ENCODE results near the gene SCGB2A2.

Gene SCGB2A2

DNA sequence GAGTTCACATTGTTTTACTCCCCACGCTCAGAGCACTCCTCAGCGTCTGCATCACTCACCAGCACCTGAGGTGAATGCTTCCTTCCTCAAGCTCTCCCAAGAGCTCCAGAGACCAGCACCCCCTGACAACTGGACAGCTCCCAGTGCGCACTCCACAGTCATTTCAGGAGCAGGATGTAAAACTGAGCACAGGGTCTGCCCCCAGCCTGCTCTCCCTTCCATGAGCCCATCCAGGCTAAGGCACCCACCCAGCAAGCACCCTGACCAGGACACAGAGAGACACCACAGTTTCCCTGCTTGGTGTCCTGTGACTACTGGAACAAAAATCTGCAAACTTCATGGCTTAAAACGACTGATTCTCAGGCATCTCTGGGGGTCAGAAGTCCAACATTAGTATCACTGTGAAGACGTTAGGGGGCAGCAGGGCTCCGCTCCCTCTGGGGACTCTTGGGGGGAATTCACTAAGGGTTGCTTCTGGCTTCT, 24.6 kb upstream of the SCGB2A2 start:
- TF ChIP-seq CTCF (IDR thresholded peaks at IDR 0.05; ENCODE audit: low read length) (peak; percentile 19), EZH2phosphoT487 (IDR thresholded peaks at IDR 0.05; ENCODE audit: low read length) (no peak)
- DNase-seq, result no peak
- Histone ChIP-seq H2AFZ (ENCODE audit: low read length) (no peak overlapping the region), H3F3A (ENCODE audit: insufficient read depth, low read length) (no peaks in the 10 kb centered on the region), H3K79me2 (ENCODE audit: low read length) (no peaks in the 10 kb centered on the region), H4K20me1 (ENCODE audit: insufficient read depth, low read length) (no peaks in the 10 kb centered on the region), H3K27ac (ENCODE audit: low read length) (no peak overlapping the region), H3K36me3 (replicated peaks; ENCODE audit: insufficient read depth, low read length) (no peaks in the 10 kb centered on the region), H3K9me2 (replicated peaks; ENCODE audit: insufficient read depth, low read length) (no peaks in the 10 kb centered on the region), H3K4me2 (ENCODE audit: low read depth, low read length) (no peak overlapping the region), H3K4me3 (ENCODE audit: low read length) (no peak overlapping the region), H3K9me3 (replicated peaks; ENCODE audit: insufficient read depth, low read length) (no peaks in the 10 kb centered on the region), H3K27me3 (replicated peaks; ENCODE audit: insufficient read depth, low read length) (no peaks in the 10 kb centered on the region), H3K9ac (ENCODE audit: low read length) (no peak overlapping the region), H3K4me1 (ENCODE audit: low read length) (0 out of 2 replicates have a peak, but pooled peaks cover 3% of the 10 kb centered on the region)

DNA sequence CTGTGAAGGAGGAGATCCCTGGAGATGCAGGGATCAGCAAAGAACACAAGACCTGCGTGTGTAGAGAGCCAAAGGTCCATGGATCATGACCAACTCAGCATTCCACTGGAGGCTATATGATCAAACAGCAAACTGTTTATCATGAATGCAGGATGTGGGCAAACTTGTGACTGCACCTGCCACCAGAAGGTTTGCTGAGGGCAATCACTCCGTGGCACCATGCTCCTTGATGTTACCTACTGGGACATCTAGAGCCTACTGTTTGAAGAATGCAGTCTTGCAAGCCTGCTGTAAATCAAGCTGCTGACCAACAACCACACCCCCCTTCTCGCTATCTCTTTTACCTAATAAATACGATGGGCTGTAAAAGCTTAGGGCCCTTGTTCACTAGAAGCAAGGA, 18.3 kb upstream of the SCGB2A2 start:
- Histone ChIP-seq H3K9me3 (replicated peaks; ENCODE audit: insufficient read depth, low read length) (no peaks in the 10 kb centered on the region), H3K79me2 (ENCODE audit: low read length) (no peaks in the 10 kb centered on the region)

GRCh38 chr11:62253999-62254542, 15.9 kb upstream of the SCGB2A2 start:
- no peaks in the 10 kb centered on the region for H3K9me3 ChIP-seq (replicated peaks; ENCODE audit: insufficient read depth, low read length)
- TF ChIP-seq CTCF (IDR thresholded peaks at IDR 0.05; ENCODE audit: low read length) (no peak), EZH2 (optimal IDR thresholded peaks at IDR 0.05; ENCODE audit: low read depth, low read length) (no peak), EZH2phosphoT487 (IDR thresholded peaks at IDR 0.05; ENCODE audit: low read length) (no peak)

More for the DNA sequence above, 18.3 kb upstream of the SCGB2A2 start:
- no peaks in the 10 kb centered on the region for H3K36me3 ChIP-seq (replicated peaks; ENCODE audit: insufficient read depth, low read length)
- TF ChIP-seq EZH2phosphoT487 (IDR thresholded peaks at IDR 0.05; ENCODE audit: low read length) (no peak), EZH2 (optimal IDR thresholded peaks at IDR 0.05; ENCODE audit: low read depth, low read length) (no peak), CTCF (IDR thresholded peaks at IDR 0.05; ENCODE audit: low read length) (no peak)
- no peaks in the 10 kb centered on the region for H3K4me1 ChIP-seq (ENCODE audit: low read length)
- DNase-seq, result no peak
- no peak overlapping the region for H3K4me3 ChIP-seq (ENCODE audit: low read length)
- no peak overlapping the region for H2AFZ ChIP-seq (ENCODE audit: low read length)
- no peaks in the 10 kb centered on the region for H3K9me2 ChIP-seq (replicated peaks; ENCODE audit: insufficient read depth, low read length)
- H3K27me3 ChIP-seq (replicated peaks; ENCODE audit: insufficient read depth, low read length), result no peaks in the 10 kb centered on the region
- H3F3A ChIP-seq (ENCODE audit: insufficient read depth, low read length), result no peaks in the 10 kb centered on the region
- H3K4me2 ChIP-seq (ENCODE audit: low read depth, low read length), result no peak overlapping the region
- H4K20me1 ChIP-seq (ENCODE audit: insufficient read depth, low read length), result no peaks in the 10 kb centered on the region
- H3K27ac ChIP-seq (ENCODE audit: low read length), result no peak overlapping the region
- H3K9ac ChIP-seq (ENCODE audit: low read length), result no peak overlapping the region

More at GRCh38 chr11:62253999-62254542, 15.9 kb upstream of the SCGB2A2 start:
- Histone ChIP-seq H3K27ac (ENCODE audit: low read length) (no peak overlapping the region), H3K4me2 (ENCODE audit: low read depth, low read length) (no peak overlapping the region), H3K36me3 (replicated peaks; ENCODE audit: insufficient read depth, low read length) (no peaks in the 10 kb centered on the region), H3F3A (ENCODE audit: insufficient read depth, low read length) (no peaks in the 10 kb centered on the region), H2AFZ (ENCODE audit: low read length) (no peak overlapping the region), H3K79me2 (ENCODE audit: low read length) (no peaks in the 10 kb centered on the region), H3K4me1 (ENCODE audit: low read length) (no peaks in the 10 kb centered on the region), H3K9me2 (replicated peaks; ENCODE audit: insufficient read depth, low read length) (no peaks in the 10 kb centered on the region), H3K9ac (ENCODE audit: low read length) (no peak overlapping the region), H4K20me1 (ENCODE audit: insufficient read depth, low read length) (no peaks in the 10 kb centered on the region), H3K27me3 (replicated peaks; ENCODE audit: insufficient read depth, low read length) (no peaks in the 10 kb centered on the region), H3K4me3 (ENCODE audit: low read length) (no peak overlapping the region)
- DNase-seq, result no peak

All from MM.1S (cell line).